SK-N-SH (cell line): Measurements from ENCODE around the gene MFSD11. TPM values are rescaled to one million over a fixed set of nuclear protein-coding genes. Genes with fewer than 3 reads are reported as not detected.
A peak's percentile ranks its signal among the peaks of the same experiment; 100 is the strongest.

ENCODE experiments used
- CTCF ChIA-PET: fragments of 300-600, 350-600 bp; formaldehyde crosslinking; extraction: SDS; loops from one replicate; lab custom pipeline; 2021; lab: Yijun Ruan, JAX
- POLR2A ChIA-PET: fragments of 350-600 bp; sonication (Branson Sonifier 250); formaldehyde crosslinking; extraction: SDS; loops from one replicate; lab custom pipeline; 2020; ENCODE audit warnings: antibody characterized with exemption, inconsistent platforms; lab: Yijun Ruan, JAX
- DNase-seq: peaks from one replicate; pipeline ENCODE4 v3.0.0; 2012
- H2AFZ ChIP-seq: fragments of 200-600 bp; sonication (generic); 2 replicates; pipeline ENCODE4 v1.8.1; 2016; ENCODE audit warnings: antibody characterized with exemption, mild to moderate bottlenecking, low read depth
- H3F3A ChIP-seq: fragments of 200-600 bp; sonication (generic); replicated peaks from 2 replicates; pipeline ENCODE3; 2016; ENCODE audit warnings: antibody characterized with exemption, mild to moderate bottlenecking; ENCODE audit not compliant: insufficient read depth
- H3K27ac ChIP-seq, 2 experiments: fragments of 200-500 bp in 1 of 2; fragments of 200-600 bp in 1 of 2; sonication (Bioruptor generic) in 1 of 2; sonication (generic), shearing (Covaris generic) in 1 of 2; 2 replicates each; pipeline versions ENCODE4 v1.5.1 to v1.6.1; 2014 to 2016; ENCODE audit warnings: low read depth in 2 of 2, inconsistent platforms in 1 of 2, low read length in 1 of 2, mild to moderate bottlenecking in 1 of 2, mixed read lengths in 1 of 2
- H3K27me3 ChIP-seq: fragments of 200-600 bp; sonication (generic), shearing (Covaris generic); 2 replicates; pipeline ENCODE4 v1.6.1; 2016; ENCODE audit warnings: mixed run types; ENCODE audit not compliant: insufficient read depth
- H3K36me3 ChIP-seq, 2 experiments: fragments of 200-500 bp in 1 of 2; fragments of 200-600 bp in 1 of 2; sonication (Bioruptor generic) in 1 of 2; sonication (generic) in 1 of 2; replicated peaks in 1 of 2; 2 replicates each; pipeline versions ENCODE3 to v1.5.1; 2014 to 2016; ENCODE audit warnings: low read length in 1 of 2, mild to moderate bottlenecking in 1 of 2; ENCODE audit not compliant: insufficient read depth in 2 of 2, control insufficient read depth in 1 of 2
- H3K4me1 ChIP-seq, 2 experiments: fragments of 200-500 bp in 1 of 2; fragments of 200-600 bp in 1 of 2; sonication (Bioruptor generic) in 1 of 2; sonication (generic), shearing (Covaris generic) in 1 of 2; 2 replicates each; pipeline versions ENCODE4 v1.5.1 to v1.6.1; 2014 to 2016; ENCODE audit warnings: low read depth in 1 of 2, low read length in 1 of 2, mixed run types in 1 of 2; ENCODE audit not compliant: insufficient read depth in 2 of 2, control insufficient read depth in 1 of 2
- H3K4me2 ChIP-seq: fragments of 200-600 bp; sonication (generic), shearing (Covaris generic); 2 replicates; pipeline ENCODE4 v1.6.1; 2017; ENCODE audit warnings: mixed run types
- H3K4me3 ChIP-seq, 2 experiments: fragments of 200-500 bp in 1 of 2; fragments of 200-600 bp in 1 of 2; sonication (Bioruptor generic) in 1 of 2; sonication (generic), shearing (Covaris generic) in 1 of 2; 2 replicates each; pipeline versions ENCODE4 v1.5.1 to v1.8.1; 2014 to 2016; ENCODE audit warnings: low read depth in 2 of 2, inconsistent platforms in 1 of 2, low read length in 1 of 2, mild to moderate bottlenecking in 1 of 2, mixed read lengths in 1 of 2, moderate library complexity in 1 of 2
- H3K79me2 ChIP-seq: fragments of 200-600 bp; sonication (generic); 2 replicates; pipeline ENCODE4 v1.8.1; 2017; ENCODE audit warnings: mild to moderate bottlenecking; ENCODE audit not compliant: insufficient read depth
- H3K9ac ChIP-seq: fragments of 200-600 bp; sonication (generic); 2 replicates; pipeline ENCODE4 v1.6.1; 2017; ENCODE audit warnings: mixed run types
- H3K9me2 ChIP-seq: fragments of 200-600 bp; sonication (generic); 2 replicates; pipeline ENCODE4 v1.6.1; 2017; ENCODE audit warnings: mixed run types
- H3K9me3 ChIP-seq: fragments of 200-600 bp; sonication (generic); 2 replicates; pipeline ENCODE4 v1.6.1; 2017; ENCODE audit warnings: mixed run types, mild to moderate bottlenecking, moderate library complexity
- H4K20me1 ChIP-seq: fragments of 200-600 bp; sonication (generic); 2 replicates; pipeline ENCODE4 v1.6.1; 2017; ENCODE audit warnings: mild to moderate bottlenecking, mixed run types; ENCODE audit not compliant: insufficient read depth
- ELF1 ChIP-seq: IDR thresholded peaks from 2 replicates; pipeline ENCODE4 v1.4.0; 2012
- EP300 ChIP-seq, 2 experiments: IDR thresholded peaks; 2 replicates each; pipeline versions ENCODE4 v1.4.0 to v1.6.1; 2012; ENCODE audit warnings: borderline replicate concordance in 1 of 2, low read depth in 1 of 2, low read length in 1 of 2
- EZH2phosphoT487 ChIP-seq: fragments of 200-600 bp; sonication (generic); IDR thresholded peaks from 2 replicates; pipeline ENCODE4 v1.6.1; 2017; ENCODE audit warnings: low read depth, mixed run types, mild to moderate bottlenecking, antibody characterized with exemption, moderate library complexity, borderline replicate concordance
- FOSL2 ChIP-seq: IDR thresholded peaks from 2 replicates; pipeline ENCODE4 v1.4.0; 2012; ENCODE audit warnings: low read depth, mild to moderate bottlenecking, moderate library complexity, borderline replicate concordance
- FOXJ3 ChIP-seq: sonication (generic); formaldehyde crosslinking; IDR thresholded peaks from 2 replicates; pipeline ENCODE4 v1.5.1; 2020; ENCODE audit warnings: mild to moderate bottlenecking, missing genetic modification reagents
- FOXM1 ChIP-seq: IDR thresholded peaks from 2 replicates; pipeline ENCODE4 v1.4.0; 2012; ENCODE audit warnings: low read depth, mild to moderate bottlenecking
- GABPA ChIP-seq: IDR thresholded peaks from 2 replicates; pipeline ENCODE4 v1.4.0; 2012; ENCODE audit warnings: low read depth, mild to moderate bottlenecking
- GATA2 ChIP-seq: sonication (generic); formaldehyde crosslinking; IDR thresholded peaks from 2 replicates; pipeline ENCODE4 v1.5.0; 2020; ENCODE audit warnings: mild to moderate bottlenecking, missing genetic modification reagents
- JUND ChIP-seq: IDR thresholded peaks from 2 replicates; pipeline ENCODE4 v1.4.0; 2012
- MAX ChIP-seq: IDR thresholded peaks from 2 replicates; pipeline ENCODE4 v1.4.0; 2012; ENCODE audit warnings: low read depth
- MXI1 ChIP-seq: IDR thresholded peaks from 2 replicates; pipeline ENCODE4 v1.6.1; 2012; ENCODE audit warnings: mild to moderate bottlenecking, low read depth, low read length, improper control_type of control experiment
- NFIC ChIP-seq: IDR thresholded peaks from 2 replicates; pipeline ENCODE4 v1.4.0; 2012; ENCODE audit warnings: borderline replicate concordance
- PBX3 ChIP-seq: IDR thresholded peaks from 2 replicates; pipeline ENCODE4; 2012
- RAD21 ChIP-seq: IDR thresholded peaks from 2 replicates; pipeline ENCODE4 v1.6.1; 2012; ENCODE audit warnings: mild to moderate bottlenecking, low read length
- RCOR1 ChIP-seq: fragments of 150-350 bp; IDR thresholded peaks from 2 replicates; pipeline ENCODE4 v1.6.1; 2017; ENCODE audit warnings: antibody characterized with exemption, low read length
- REST ChIP-seq: IDR thresholded peaks from 2 replicates; pipeline ENCODE4 v1.6.1; 2012; ENCODE audit warnings: mild to moderate bottlenecking, low read depth, low read length, moderate library complexity
- TAF1 ChIP-seq: IDR thresholded peaks from 2 replicates; pipeline ENCODE4 v1.6.1; 2012; ENCODE audit warnings: low read depth, mild to moderate bottlenecking, low read length, moderate library complexity, borderline replicate concordance
- TCF12 ChIP-seq: IDR thresholded peaks from 2 replicates; pipeline ENCODE4 v1.4.0; 2012
- TEAD4 ChIP-seq: IDR thresholded peaks from 2 replicates; pipeline ENCODE4 v1.4.0; 2012; ENCODE audit warnings: mild to moderate bottlenecking, borderline replicate concordance; ENCODE audit not compliant: insufficient read depth
- YY1 ChIP-seq: IDR thresholded peaks from 2 replicates; pipeline ENCODE4 v1.4.0; 2012; ENCODE audit warnings: low read depth, mild to moderate bottlenecking
- WGBS: methylation state at CpG from one replicate; pipeline ENCODE4 v1.1.6; 2017; ENCODE audit warnings: low lambda C conversion rate; 5-methylcytosine and 5-hydroxymethylcytosine counted together
- polyA plus RNA-seq, 3 experiments: library from polyadenylated mRNA; depleted of rRNA; stranded (reverse); fragments of >200 nt; gene quantifications; 2 replicates each; pipeline ENCODE4 v1.2.3, GENCODE V29; 2012
- TF ChIP-seq, protein P1 (sequence below): fragments of 200-600 bp; sonication (generic); IDR thresholded peaks from 2 replicates; pipeline ENCODE4 v1.6.1; 2017; ENCODE audit warnings: antibody characterized with exemption, mild to moderate bottlenecking, moderate library complexity
- TF ChIP-seq, protein P2 (sequence below): IDR thresholded peaks from 2 replicates; pipeline ENCODE4 v1.4.0; 2012; ENCODE audit warnings: low read depth, borderline replicate concordance
- TF ChIP-seq, protein P3 (sequence below): fragments of 150-350 bp; IDR thresholded peaks from 2 replicates; pipeline ENCODE4 v1.6.1; 2017; ENCODE audit warnings: antibody characterized with exemption, low read length, low read depth, borderline replicate concordance

MFSD11 gene
- polyA plus RNA-seq, 1 of the 3 experiments (the other 2 are of a cell fraction): 22.7 TPM

- Histone ChIP-seq H2AFZ (peak within 1 kb of the TSS; percentile 81), H4K20me1 (peaks cover 28% of the 10 kb centered on the region)
- 6% methylated on average over 30 of the region's 71 CpGs for WGBS
- no peak for TF ChIP-seq TEAD4
- no peak; the same call in 1 of the 2 replicates for TF ChIP-seq REST
- no peak for TF ChIP-seq FOSL2
- TF ChIP-seq EZH2phosphoT487: no peak
- TF ChIP-seq NFIC: peak; percentile 80
- TF ChIP-seq, protein P1, sequence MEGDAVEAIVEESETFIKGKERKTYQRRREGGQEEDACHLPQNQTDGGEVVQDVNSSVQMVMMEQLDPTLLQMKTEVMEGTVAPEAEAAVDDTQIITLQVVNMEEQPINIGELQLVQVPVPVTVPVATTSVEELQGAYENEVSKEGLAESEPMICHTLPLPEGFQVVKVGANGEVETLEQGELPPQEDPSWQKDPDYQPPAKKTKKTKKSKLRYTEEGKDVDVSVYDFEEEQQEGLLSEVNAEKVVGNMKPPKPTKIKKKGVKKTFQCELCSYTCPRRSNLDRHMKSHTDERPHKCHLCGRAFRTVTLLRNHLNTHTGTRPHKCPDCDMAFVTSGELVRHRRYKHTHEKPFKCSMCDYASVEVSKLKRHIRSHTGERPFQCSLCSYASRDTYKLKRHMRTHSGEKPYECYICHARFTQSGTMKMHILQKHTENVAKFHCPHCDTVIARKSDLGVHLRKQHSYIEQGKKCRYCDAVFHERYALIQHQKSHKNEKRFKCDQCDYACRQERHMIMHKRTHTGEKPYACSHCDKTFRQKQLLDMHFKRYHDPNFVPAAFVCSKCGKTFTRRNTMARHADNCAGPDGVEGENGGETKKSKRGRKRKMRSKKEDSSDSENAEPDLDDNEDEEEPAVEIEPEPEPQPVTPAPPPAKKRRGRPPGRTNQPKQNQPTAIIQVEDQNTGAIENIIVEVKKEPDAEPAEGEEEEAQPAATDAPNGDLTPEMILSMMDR: peak; percentile 93
- peak; percentile 69 for TF ChIP-seq MAX
- TF ChIP-seq, protein P2, sequence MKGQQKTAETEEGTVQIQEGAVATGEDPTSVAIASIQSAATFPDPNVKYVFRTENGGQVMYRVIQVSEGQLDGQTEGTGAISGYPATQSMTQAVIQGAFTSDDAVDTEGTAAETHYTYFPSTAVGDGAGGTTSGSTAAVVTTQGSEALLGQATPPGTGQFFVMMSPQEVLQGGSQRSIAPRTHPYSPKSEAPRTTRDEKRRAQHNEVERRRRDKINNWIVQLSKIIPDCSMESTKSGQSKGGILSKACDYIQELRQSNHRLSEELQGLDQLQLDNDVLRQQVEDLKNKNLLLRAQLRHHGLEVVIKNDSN: peak; percentile 38
- TF ChIP-seq EP300 (IDR thresholded peaks at IDR 0.05; ENCODE audit: borderline replicate concordance in 1 of 2, low read depth in 1 of 2, low read length in 1 of 2): peak in 1 of 2 experiments; percentile 25; a peak in 1 of 4 replicates
- TF ChIP-seq GABPA: peak; percentile 67
- peak; percentile 13; the same call in 1 of the 2 replicates for TF ChIP-seq TCF12
- TF ChIP-seq YY1: no peak
- no peak for TF ChIP-seq FOXJ3
- TF ChIP-seq FOXM1: no peak
- peak; percentile 79 for TF ChIP-seq TAF1
- TF ChIP-seq, protein P3, sequence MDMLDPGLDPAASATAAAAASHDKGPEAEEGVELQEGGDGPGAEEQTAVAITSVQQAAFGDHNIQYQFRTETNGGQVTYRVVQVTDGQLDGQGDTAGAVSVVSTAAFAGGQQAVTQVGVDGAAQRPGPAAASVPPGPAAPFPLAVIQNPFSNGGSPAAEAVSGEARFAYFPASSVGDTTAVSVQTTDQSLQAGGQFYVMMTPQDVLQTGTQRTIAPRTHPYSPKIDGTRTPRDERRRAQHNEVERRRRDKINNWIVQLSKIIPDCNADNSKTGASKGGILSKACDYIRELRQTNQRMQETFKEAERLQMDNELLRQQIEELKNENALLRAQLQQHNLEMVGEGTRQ: no peak
- TF ChIP-seq PBX3: no peak
- no peak; the same call in 1 of the 2 replicates for TF ChIP-seq RCOR1
- peak; percentile 53 for TF ChIP-seq RAD21
- peak; percentile 68 for TF ChIP-seq GATA2 (CRISPR knock-in tag)
- TF ChIP-seq MXI1: peak; percentile 91
- peak; percentile 2; the same call in 1 of the 2 replicates for TF ChIP-seq ELF1
- no peak for TF ChIP-seq JUND
Observed at GRCh38 chr17:76726776-76727718, 10.9 kb upstream of the MFSD11 start, which contains the start of gene METTL23. Gene METTL23 (plus strand): TSS chr17:76726839. CDS start chr17:76729711, 2,872 bp downstream.

More at GRCh38 chr17:76726776-76727718, 10.9 kb upstream of the MFSD11 start, which contains the start of gene METTL23:
- H3F3A ChIP-seq: peaks cover 34% of the 10 kb centered on the region
- H3K4me1 ChIP-seq: peaks cover 14 to 20% of the 10 kb centered on the region in 2 experiments
- ChIA-PET CTCF (interaction anchor here (0.7 to 5.9 kb wide), 24 partner anchors 10 to 361 kb away, joined by 3 to 75 read pairs (median 4); partner anchors contain the start of genes MFSD11, MGAT5B, MXRA7 and SRSF2), POLR2A (interaction anchor here (0.5 to 4.7 kb wide), 8 partner anchors 7 to 183 kb away, joined by 3 to 47 read pairs (median 4); partner anchors contain the start of genes MFSD11 and SRSF2)
- H3K4me2 ChIP-seq: peak within 1 kb of the TSS; percentile 86
- H3K27ac ChIP-seq: peak within 1 kb of the TSS; percentile 94 to 96
- H3K27me3 ChIP-seq: no peaks in the 10 kb centered on the region
- H3K79me2 ChIP-seq: peaks cover 94% of the 10 kb centered on the region
- H3K4me3 ChIP-seq: peak within 1 kb of the TSS; percentile 74 to 99
- DNase-seq: peak; percentile 89
- H3K9ac ChIP-seq: peak within 1 kb of the TSS; percentile 99
- no peaks in the 10 kb centered on the region for H3K9me3 ChIP-seq
- H3K9me2 ChIP-seq: no peaks in the 10 kb centered on the region
- H3K36me3 ChIP-seq: peaks cover 16 to 48% of the 10 kb centered on the region in 2 experiments
